Measurements from ENCODE around the gene RAB18.
"Not testable (repeated sequence)": the region's sequence is repeated elsewhere in the genome, so short reads cannot be mapped to it uniquely, and the experiment has no call there.

RAB18 gene

DNA sequence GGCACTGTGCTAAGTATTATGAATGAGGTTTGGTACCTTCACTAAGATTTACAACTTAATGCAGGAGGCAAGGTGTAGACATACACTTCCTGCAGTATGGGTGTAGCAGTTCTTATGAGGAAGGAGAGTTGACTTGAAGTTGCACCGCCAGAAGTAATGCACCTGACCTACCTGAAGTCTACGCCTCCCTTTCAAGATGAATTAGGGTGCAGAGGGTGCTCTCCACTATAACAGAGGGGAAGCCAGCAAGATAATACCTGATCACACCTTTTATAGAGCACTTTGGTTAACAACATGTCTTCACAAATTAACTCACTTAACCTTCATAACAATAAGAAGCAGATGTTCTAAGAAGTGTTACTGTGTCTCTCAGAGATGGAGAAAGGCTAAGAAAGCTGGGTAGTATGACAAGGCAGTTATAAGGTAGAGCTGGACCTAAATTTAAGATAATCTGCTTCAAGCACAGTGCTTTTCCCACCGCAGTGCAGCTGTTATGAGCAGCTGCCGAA lies 552 bp upstream of the RAB18 start:
- Histone ChIP-seq H3K27me3 (ENCODE audit: control insufficient read depth, insufficient read depth, low read length, poor library complexity, severe bottlenecking) (no peaks in the 10 kb centered on the region), H3K4me1 (ENCODE audit: control insufficient read depth, insufficient read depth, low read length) (peaks cover 4% of the 10 kb centered on the region), H3K36me3 (ENCODE audit: control insufficient read depth, insufficient read depth, low read length) (no peaks in the 10 kb centered on the region), H3K4me3 (ENCODE audit: insufficient read depth, low read depth, low read length) (peak overlapping the region; percentile 70), H3K27ac (ENCODE audit: insufficient read depth, low read depth, low read length, poor library complexity, severe bottlenecking) (no peak overlapping the region), H3K9me3 (ENCODE audit: control insufficient read depth, low read length) (no peaks in the 10 kb centered on the region)
- 53 to 60% methylated on average over 4 of the region's 4 CpGs for WGBS, 2 experiments

DNA sequence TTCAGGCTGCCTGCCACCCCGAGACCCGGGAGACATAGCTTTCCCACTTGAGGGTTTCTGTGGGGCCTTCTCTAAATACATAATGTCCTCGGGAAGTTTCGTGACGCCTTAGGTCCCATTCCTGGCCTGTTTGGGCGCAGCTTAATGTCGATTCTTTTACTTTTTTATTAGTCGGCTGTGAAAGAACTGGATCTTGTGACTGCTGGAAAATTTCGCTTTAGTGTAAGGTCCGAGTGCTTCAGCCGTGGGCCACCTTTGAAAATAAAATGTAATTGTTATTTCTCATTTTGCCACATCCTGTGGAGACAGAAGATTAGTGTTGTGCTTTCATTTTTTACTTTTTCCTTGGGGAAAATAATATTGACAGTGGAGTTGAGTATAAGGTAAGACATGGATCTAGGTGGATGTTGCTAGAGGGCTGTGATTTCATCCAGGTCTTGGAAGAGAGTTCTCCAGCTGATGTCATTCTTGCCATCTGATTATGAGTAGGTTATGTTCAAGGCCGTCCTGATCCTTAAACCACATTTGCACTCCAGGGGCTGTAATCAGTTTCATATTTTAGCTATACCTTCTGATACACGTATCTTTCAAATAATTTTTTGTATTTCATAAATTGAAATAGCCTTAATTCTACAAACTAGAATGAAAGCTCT lies 830 bp downstream of the RAB18 start:
- Histone ChIP-seq H3K4me3 (ENCODE audit: insufficient read depth, low read depth, low read length) (peak overlapping the region; percentile 70), H3K9me3 (ENCODE audit: control insufficient read depth, low read length) (no peaks in the 10 kb centered on the region), H3K27ac (ENCODE audit: insufficient read depth, low read depth, low read length, poor library complexity, severe bottlenecking) (no peak overlapping the region), H3K4me1 (ENCODE audit: control insufficient read depth, insufficient read depth, low read length) (peaks cover 4% of the 10 kb centered on the region), H3K27me3 (ENCODE audit: control insufficient read depth, insufficient read depth, low read length, poor library complexity, severe bottlenecking) (no peaks in the 10 kb centered on the region), H3K36me3 (ENCODE audit: control insufficient read depth, insufficient read depth, low read length) (no peaks in the 10 kb centered on the region)
- 6 to 14% methylated on average over 11 to 13 of the region's 13 CpGs for WGBS, 2 experiments

DNA sequence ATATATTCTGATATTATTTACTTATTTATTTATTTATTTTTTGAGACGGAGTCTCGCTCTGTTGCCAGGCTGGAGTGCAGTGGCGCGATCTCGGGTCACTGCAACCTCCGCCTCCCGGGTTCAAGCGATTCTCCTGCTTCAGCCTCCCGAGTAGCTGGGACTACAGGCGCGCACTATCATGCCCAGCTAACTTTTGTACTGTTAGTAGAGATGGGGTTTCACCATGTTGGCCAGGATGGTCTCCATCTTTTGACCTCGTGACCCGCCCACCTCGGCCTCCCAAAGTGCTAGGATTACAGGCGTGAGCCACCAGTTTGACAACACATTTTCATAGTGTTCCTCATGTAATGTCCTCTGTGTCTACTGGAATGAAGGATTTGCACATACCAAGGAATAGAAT lies 1.4 kb downstream of the RAB18 start:
- WGBS, 2 experiments, result 91% methylated on average over 15 of the region's 15 CpGs
- not testable (repeated sequence) for H3K27ac ChIP-seq (ENCODE audit: insufficient read depth, low read depth, low read length, poor library complexity, severe bottlenecking); H3K4me3 ChIP-seq (ENCODE audit: insufficient read depth, low read depth, low read length); H3K9me3 ChIP-seq (ENCODE audit: control insufficient read depth, low read length); H3K27me3 ChIP-seq (ENCODE audit: control insufficient read depth, insufficient read depth, low read length, poor library complexity, severe bottlenecking); H3K36me3 ChIP-seq (ENCODE audit: control insufficient read depth, insufficient read depth, low read length); H3K4me1 ChIP-seq (ENCODE audit: control insufficient read depth, insufficient read depth, low read length)

DNA sequence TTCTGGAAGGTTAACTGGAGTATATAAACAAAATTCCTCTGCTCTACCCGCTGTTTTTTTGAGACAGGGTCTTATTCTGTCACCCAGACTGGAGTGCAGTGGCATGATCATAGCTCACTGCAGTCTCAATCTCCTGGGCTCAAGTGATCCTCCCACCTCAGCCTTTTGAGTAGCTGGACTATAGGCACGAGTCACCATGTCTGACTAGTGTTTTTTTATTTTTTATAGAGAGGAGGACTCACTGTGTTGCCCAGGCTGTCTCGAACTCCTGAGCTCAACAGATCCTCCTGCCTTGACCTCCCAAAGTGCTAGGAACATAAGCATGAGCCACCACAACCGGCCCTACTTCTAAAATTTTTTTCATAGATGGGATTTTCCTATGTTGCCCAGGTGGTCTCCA lies 2.2 kb downstream of the RAB18 start:
- H3K4me3 ChIP-seq (ENCODE audit: insufficient read depth, low read depth, low read length), result no peak overlapping the region
- no peaks in the 10 kb centered on the region for H3K27me3 ChIP-seq (ENCODE audit: control insufficient read depth, insufficient read depth, low read length, poor library complexity, severe bottlenecking)
- no peak overlapping the region for H3K27ac ChIP-seq (ENCODE audit: insufficient read depth, low read depth, low read length, poor library complexity, severe bottlenecking)
- no peaks in the 10 kb centered on the region for H3K9me3 ChIP-seq (ENCODE audit: control insufficient read depth, low read length)
- H3K36me3 ChIP-seq (ENCODE audit: control insufficient read depth, insufficient read depth, low read length), result no peaks in the 10 kb centered on the region
- WGBS, 2 experiments, result 90 to 93% methylated on average over 4 of the region's 4 CpGs
- H3K4me1 ChIP-seq (ENCODE audit: control insufficient read depth, insufficient read depth, low read length), result peaks cover 4% of the 10 kb centered on the region

DNA sequence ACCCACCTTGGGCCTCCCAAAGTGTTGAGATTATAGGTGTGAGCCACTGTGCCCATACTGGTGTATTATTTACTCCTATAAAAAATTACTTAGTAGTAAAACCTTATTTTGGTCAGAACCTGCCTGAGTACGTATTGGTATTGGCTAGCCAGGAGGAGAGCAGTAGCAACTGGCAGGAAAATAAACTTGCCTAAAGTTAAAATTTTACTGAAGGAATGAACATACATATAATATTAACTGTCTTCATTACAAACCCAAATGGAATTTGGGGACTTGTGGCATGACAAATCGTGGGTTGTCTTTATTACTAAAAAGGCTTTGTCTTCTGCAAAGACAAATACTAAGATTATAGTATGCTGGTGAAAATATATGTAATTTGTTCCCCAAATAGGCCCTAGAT lies 8.4 kb downstream of the RAB18 start:
- Histone ChIP-seq H3K4me1 (ENCODE audit: control insufficient read depth, insufficient read depth, low read length) (no peaks in the 10 kb centered on the region), H3K4me3 (ENCODE audit: insufficient read depth, low read depth, low read length) (no peak overlapping the region), H3K9me3 (ENCODE audit: control insufficient read depth, low read length) (no peaks in the 10 kb centered on the region), H3K27ac (ENCODE audit: insufficient read depth, low read depth, low read length, poor library complexity, severe bottlenecking) (no peak overlapping the region), H3K27me3 (ENCODE audit: control insufficient read depth, insufficient read depth, low read length, poor library complexity, severe bottlenecking) (no peaks in the 10 kb centered on the region), H3K36me3 (ENCODE audit: control insufficient read depth, insufficient read depth, low read length) (no peaks in the 10 kb centered on the region)
- 88 to 100% methylated on average over 1 to 2 of the region's 2 CpGs for WGBS, 2 experiments

DNA sequence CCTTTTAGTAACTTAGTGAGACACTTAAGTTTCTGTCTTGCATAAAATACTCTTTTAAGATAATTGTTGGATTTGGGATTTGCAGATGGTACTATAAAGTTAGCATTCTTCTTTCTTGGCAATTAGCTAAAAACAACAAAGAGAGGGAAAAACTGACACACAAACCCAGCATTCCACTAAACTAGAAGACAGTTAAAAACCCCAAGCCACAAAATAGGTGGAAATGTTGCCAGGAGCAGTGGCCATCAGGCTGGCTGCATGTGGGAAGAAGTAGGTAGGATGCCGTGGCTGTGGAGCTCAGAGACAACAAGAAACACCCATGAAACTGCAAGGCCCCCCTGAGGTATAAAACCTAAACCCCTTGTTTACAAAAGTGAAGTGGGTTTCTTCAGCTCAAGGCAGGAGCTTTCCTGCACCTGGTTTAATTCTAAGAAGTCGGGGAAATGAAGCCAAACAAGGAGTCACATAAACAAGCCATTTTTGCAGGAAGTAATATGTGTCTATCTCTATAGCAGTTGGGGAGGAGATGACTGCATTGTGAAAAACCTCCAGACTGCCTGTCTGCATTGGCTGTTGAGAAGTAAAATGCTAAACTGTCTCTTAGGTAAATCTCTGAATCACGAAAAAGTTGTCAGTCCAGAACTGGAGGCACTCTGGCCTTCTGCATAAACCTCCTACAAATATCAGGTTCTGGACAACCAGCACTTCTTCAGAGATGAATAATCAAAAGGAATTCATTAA lies 9.5 kb downstream of the RAB18 start:
- 88 to 90% methylated on average over 3 of the region's 3 CpGs for WGBS, 2 experiments
- H3K4me3 ChIP-seq (ENCODE audit: insufficient read depth, low read depth, low read length), result no peak overlapping the region
- no peaks in the 10 kb centered on the region for H3K27me3 ChIP-seq (ENCODE audit: control insufficient read depth, insufficient read depth, low read length, poor library complexity, severe bottlenecking)
- H3K4me1 ChIP-seq (ENCODE audit: control insufficient read depth, insufficient read depth, low read length), result no peaks in the 10 kb centered on the region
- H3K9me3 ChIP-seq (ENCODE audit: control insufficient read depth, low read length), result no peaks in the 10 kb centered on the region
- H3K36me3 ChIP-seq (ENCODE audit: control insufficient read depth, insufficient read depth, low read length), result no peaks in the 10 kb centered on the region
- no peak overlapping the region for H3K27ac ChIP-seq (ENCODE audit: insufficient read depth, low read depth, low read length, poor library complexity, severe bottlenecking)

DNA sequence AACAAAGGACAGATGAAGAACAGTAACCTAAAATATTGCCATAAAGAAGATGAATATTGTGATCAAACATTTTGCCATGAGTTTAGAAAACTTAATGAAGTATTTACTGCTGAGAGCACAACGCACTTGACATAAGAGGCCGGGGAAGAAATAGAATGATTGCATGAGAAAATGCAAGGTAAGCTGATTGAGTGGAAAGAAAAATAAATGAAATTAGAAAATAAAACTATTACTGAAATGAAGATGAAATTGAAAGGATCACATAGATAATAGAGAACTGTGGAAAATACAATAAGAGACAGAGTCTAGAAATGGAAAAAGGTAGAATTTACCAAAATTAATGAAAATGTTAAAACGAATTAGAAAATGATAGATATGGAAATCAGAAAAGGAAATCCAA lies 10.1 kb downstream of the RAB18 start:
- Histone ChIP-seq H3K4me1 (ENCODE audit: control insufficient read depth, insufficient read depth, low read length) (no peaks in the 10 kb centered on the region), H3K27me3 (ENCODE audit: control insufficient read depth, insufficient read depth, low read length, poor library complexity, severe bottlenecking) (no peaks in the 10 kb centered on the region), H3K4me3 (ENCODE audit: insufficient read depth, low read depth, low read length) (no peak overlapping the region), H3K9me3 (ENCODE audit: control insufficient read depth, low read length) (no peaks in the 10 kb centered on the region), H3K27ac (ENCODE audit: insufficient read depth, low read depth, low read length, poor library complexity, severe bottlenecking) (no peak overlapping the region), H3K36me3 (ENCODE audit: control insufficient read depth, insufficient read depth, low read length) (no peaks in the 10 kb centered on the region)
- 94 to 97% methylated on average over 2 to 3 of the region's 3 CpGs for WGBS, 2 experiments

DNA sequence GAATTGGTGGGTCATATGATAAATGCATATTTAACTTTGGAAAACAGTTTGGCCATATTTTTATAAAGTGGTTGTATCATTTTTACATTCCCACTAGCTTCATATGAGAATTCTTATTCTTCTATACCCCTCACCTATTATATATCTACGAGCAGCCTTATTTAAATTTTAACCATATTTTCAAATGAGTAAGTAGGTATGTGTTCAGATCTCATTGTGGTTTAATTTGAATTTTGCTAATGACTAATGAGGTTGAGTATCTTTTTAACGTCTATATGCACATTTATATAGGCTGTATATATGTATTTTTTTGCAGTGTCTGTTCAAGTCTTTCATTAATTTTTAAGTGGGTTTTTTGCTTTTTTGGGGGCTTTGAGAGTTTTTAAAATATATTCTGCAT lies 14.2 kb downstream of the RAB18 start:
- H3K27ac ChIP-seq (ENCODE audit: insufficient read depth, low read depth, low read length, poor library complexity, severe bottlenecking), result no peak overlapping the region
- H3K9me3 ChIP-seq (ENCODE audit: control insufficient read depth, low read length), result no peaks in the 10 kb centered on the region
- no peaks in the 10 kb centered on the region for H3K4me1 ChIP-seq (ENCODE audit: control insufficient read depth, insufficient read depth, low read length)
- H3K27me3 ChIP-seq (ENCODE audit: control insufficient read depth, insufficient read depth, low read length, poor library complexity, severe bottlenecking), result no peaks in the 10 kb centered on the region
- H3K36me3 ChIP-seq (ENCODE audit: control insufficient read depth, insufficient read depth, low read length), result no peaks in the 10 kb centered on the region
- WGBS, 2 experiments, result 83 to 92% methylated on average over 1 of the region's 2 CpGs
- no peak overlapping the region for H3K4me3 ChIP-seq (ENCODE audit: insufficient read depth, low read depth, low read length)

DNA sequence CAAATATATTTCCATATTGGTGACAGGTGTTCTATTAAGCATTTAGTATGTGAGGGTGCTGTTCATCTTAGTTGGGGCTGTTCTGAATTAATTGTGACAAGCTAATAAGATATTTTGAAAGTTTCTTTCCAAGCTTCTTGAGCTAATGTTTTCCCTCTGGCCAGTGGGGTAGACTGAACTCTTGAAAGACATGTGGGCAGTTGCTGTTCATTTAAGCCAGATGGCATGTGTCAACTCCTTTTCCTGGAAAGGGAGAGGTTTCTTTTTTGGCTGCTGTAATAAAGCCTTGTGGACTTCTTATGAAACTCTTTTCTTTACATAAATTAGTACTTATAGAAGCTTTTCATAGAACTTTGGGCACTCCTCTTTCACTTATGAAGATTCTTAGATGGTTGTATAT lies 21.7 kb downstream of the RAB18 start:
- Histone ChIP-seq H3K4me3 (ENCODE audit: insufficient read depth, low read depth, low read length) (no peak overlapping the region), H3K36me3 (ENCODE audit: control insufficient read depth, insufficient read depth, low read length) (no peaks in the 10 kb centered on the region), H3K27ac (ENCODE audit: insufficient read depth, low read depth, low read length, poor library complexity, severe bottlenecking) (no peak overlapping the region), H3K27me3 (ENCODE audit: control insufficient read depth, insufficient read depth, low read length, poor library complexity, severe bottlenecking) (no peaks in the 10 kb centered on the region), H3K4me1 (ENCODE audit: control insufficient read depth, insufficient read depth, low read length) (no peaks in the 10 kb centered on the region), H3K9me3 (ENCODE audit: control insufficient read depth, low read length) (no peaks in the 10 kb centered on the region)

DNA sequence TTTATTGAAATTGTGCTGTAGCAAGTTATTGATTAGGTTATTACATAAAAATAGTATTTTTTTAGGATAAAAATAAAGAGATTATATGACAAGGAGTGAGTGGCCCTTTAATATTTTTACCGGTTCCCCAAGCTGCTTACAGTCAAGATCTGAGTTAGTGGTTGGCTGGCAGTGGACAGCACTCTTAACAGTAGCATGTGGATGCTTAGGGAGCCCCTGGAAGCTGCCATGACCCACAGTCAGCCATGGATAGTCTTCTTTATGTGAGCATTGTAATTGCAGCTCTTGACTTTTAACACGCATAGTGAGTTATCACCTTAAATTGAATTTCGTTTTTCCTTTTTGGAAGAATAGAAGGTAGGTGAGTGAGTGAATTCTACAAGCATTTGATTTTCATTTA lies 22.1 kb downstream of the RAB18 start:
- Histone ChIP-seq H3K9me3 (ENCODE audit: control insufficient read depth, low read length) (no peaks in the 10 kb centered on the region), H3K27ac (ENCODE audit: insufficient read depth, low read depth, low read length, poor library complexity, severe bottlenecking) (no peak overlapping the region), H3K27me3 (ENCODE audit: control insufficient read depth, insufficient read depth, low read length, poor library complexity, severe bottlenecking) (no peaks in the 10 kb centered on the region), H3K4me1 (ENCODE audit: control insufficient read depth, insufficient read depth, low read length) (no peaks in the 10 kb centered on the region), H3K4me3 (ENCODE audit: insufficient read depth, low read depth, low read length) (no peak overlapping the region), H3K36me3 (ENCODE audit: control insufficient read depth, insufficient read depth, low read length) (no peaks in the 10 kb centered on the region)
- WGBS, 2 experiments, result 96% methylated on average over 2 to 3 of the region's 3 CpGs

All from ectodermal cell (in vitro differentiated cells).